ENCODE measurements around the gene ADORA1. TPM values are rescaled to one million over a fixed set of nuclear protein-coding genes. Genes with fewer than 3 reads are reported as not detected.

The ADORA1 gene
- total and polyA plus RNA-seq, 4 donors, result 0.33 to 1.1 (median 0.37) TPM

DNA sequence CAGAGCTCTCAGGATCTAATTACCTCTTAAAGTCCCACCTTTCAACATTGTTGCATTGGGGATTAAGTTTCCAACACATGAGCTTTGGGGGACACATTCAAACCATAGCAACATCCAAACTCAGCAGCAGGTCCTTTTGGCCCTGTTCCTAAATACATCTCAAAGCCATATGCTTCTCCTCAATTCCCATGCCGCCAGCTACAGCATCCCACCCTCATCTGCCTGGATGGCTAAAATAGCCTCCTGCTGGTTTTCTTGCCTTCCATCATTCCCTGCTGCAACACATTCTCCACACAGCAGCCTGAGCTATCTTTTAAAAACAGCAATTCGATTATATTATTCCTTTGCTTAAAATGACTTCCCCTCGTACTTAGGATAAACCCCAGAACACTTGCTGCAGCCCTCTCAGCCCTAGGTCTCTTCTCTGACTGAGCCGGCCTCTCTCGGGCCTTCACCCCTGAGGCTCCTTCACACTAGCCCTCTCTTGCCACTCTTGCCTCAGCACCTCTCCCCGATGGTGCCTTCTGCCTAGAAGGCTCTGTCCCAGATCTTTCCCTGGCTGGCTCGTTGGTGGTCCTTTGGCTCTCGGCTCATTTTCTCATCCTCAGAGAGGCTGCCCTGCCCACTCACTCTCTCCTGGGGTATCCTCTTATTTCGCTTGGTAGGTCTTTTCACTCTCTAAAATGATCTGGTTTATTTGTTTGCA is 31.6 kb downstream of the ADORA1 start:
- TF ChIP-seq, protein P1, sequence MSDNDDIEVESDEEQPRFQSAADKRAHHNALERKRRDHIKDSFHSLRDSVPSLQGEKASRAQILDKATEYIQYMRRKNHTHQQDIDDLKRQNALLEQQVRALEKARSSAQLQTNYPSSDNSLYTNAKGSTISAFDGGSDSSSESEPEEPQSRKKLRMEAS (IDR thresholded peaks at IDR 0.05), result no peak
- TF ChIP-seq YY1 (IDR thresholded peaks at IDR 0.05), result no peak
- TF ChIP-seq HNF4A (conservative IDR thresholded peaks at IDR 0.05), result no peak
- TF ChIP-seq HNF4G (IDR thresholded peaks at IDR 0.05), result no peak
- no peak for TF ChIP-seq SP1 (IDR thresholded peaks at IDR 0.05)
- no peak for TF ChIP-seq JUND (IDR thresholded peaks at IDR 0.05)
- TF ChIP-seq FOXA1 (IDR thresholded peaks at IDR 0.05), result no peak
- TF ChIP-seq, protein P2, sequence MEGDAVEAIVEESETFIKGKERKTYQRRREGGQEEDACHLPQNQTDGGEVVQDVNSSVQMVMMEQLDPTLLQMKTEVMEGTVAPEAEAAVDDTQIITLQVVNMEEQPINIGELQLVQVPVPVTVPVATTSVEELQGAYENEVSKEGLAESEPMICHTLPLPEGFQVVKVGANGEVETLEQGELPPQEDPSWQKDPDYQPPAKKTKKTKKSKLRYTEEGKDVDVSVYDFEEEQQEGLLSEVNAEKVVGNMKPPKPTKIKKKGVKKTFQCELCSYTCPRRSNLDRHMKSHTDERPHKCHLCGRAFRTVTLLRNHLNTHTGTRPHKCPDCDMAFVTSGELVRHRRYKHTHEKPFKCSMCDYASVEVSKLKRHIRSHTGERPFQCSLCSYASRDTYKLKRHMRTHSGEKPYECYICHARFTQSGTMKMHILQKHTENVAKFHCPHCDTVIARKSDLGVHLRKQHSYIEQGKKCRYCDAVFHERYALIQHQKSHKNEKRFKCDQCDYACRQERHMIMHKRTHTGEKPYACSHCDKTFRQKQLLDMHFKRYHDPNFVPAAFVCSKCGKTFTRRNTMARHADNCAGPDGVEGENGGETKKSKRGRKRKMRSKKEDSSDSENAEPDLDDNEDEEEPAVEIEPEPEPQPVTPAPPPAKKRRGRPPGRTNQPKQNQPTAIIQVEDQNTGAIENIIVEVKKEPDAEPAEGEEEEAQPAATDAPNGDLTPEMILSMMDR (IDR thresholded peaks at IDR 0.05; ENCODE audit: low read depth, low read length, missing input control), result no peak
- no peak for TF ChIP-seq RAD21 (IDR thresholded peaks at IDR 0.05)
- TF ChIP-seq TAF1 (conservative IDR thresholded peaks at IDR 0.05), result no peak
- no peak for TF ChIP-seq EGR1 (IDR thresholded peaks at IDR 0.05; ENCODE audit: low read depth in 2 of 2)
- TF ChIP-seq RXRA (IDR thresholded peaks at IDR 0.05), result no peak
- Histone ChIP-seq H3K4me1 (ENCODE audit: control insufficient read depth in 4 of 4, insufficient read depth in 4 of 4, low read length in 3 of 4) (no peaks in the 10 kb centered on the region), H3K27me3 (ENCODE audit: control insufficient read depth in 4 of 4, insufficient read depth in 4 of 4, low read length in 3 of 4) (peaks cover 0 to 2% (median 0%) of the 10 kb centered on the region in 4 donors), H3K27ac (ENCODE audit: low read depth in 1 of 2, low read length in 2 of 2) (no peak overlapping the region), H3K36me3 (ENCODE audit: control insufficient read depth in 4 of 4, insufficient read depth in 3 of 4, low read depth in 1 of 4, low read length in 3 of 4) (no peaks in the 10 kb centered on the region), H3K9ac (ENCODE audit: low read depth in 1 of 2, low read length in 2 of 2) (no peak overlapping the region), H3K4me3 (ENCODE audit: low read depth in 1 of 3, low read length in 3 of 3) (no peak overlapping the region), H3K9me3 (ENCODE audit: control insufficient read depth in 4 of 4, low read length in 3 of 4) (peaks cover 0 to 3% (median under 1%) of the 10 kb centered on the region in 4 donors)
- no peak for DNase-seq (ENCODE audit: low spot score)
- 88% methylated on average over 9 of the region's 9 CpGs for WGBS

- H3K4me1 ChIP-seq (ENCODE audit: control insufficient read depth in 4 of 4, insufficient read depth in 4 of 4, low read length in 3 of 4), result no peaks in the 10 kb centered on the region
- peaks cover 0 to 3% (median under 1%) of the 10 kb centered on the region in 4 donors for H3K9me3 ChIP-seq (ENCODE audit: control insufficient read depth in 4 of 4, low read length in 3 of 4)
- peaks cover 0 to 2% (median 0%) of the 10 kb centered on the region in 4 donors for H3K27me3 ChIP-seq (ENCODE audit: control insufficient read depth in 4 of 4, insufficient read depth in 4 of 4, low read length in 3 of 4)
- H3K36me3 ChIP-seq (ENCODE audit: control insufficient read depth in 4 of 4, insufficient read depth in 3 of 4, low read depth in 1 of 4, low read length in 3 of 4), result no peaks in the 10 kb centered on the region
- H3K9ac ChIP-seq (ENCODE audit: low read depth in 1 of 2, low read length in 2 of 2), result no peak overlapping the region
- no peak for DNase-seq (ENCODE audit: low spot score)
- TF ChIP-seq TAF1 (conservative IDR thresholded peaks at IDR 0.05), result no peak
- no peak for TF ChIP-seq EGR1 (IDR thresholded peaks at IDR 0.05; ENCODE audit: low read depth in 2 of 2)
- no peak for TF ChIP-seq SP1 (IDR thresholded peaks at IDR 0.05)
- TF ChIP-seq GABPA (IDR thresholded peaks at IDR 0.05 in 1 of 2, conservative IDR thresholded peaks at IDR 0.05 in 1 of 2), result no peak
- TF ChIP-seq, protein P2 (IDR thresholded peaks at IDR 0.05; ENCODE audit: low read depth, low read length, missing input control), result no peak
- TF ChIP-seq, protein P3, sequence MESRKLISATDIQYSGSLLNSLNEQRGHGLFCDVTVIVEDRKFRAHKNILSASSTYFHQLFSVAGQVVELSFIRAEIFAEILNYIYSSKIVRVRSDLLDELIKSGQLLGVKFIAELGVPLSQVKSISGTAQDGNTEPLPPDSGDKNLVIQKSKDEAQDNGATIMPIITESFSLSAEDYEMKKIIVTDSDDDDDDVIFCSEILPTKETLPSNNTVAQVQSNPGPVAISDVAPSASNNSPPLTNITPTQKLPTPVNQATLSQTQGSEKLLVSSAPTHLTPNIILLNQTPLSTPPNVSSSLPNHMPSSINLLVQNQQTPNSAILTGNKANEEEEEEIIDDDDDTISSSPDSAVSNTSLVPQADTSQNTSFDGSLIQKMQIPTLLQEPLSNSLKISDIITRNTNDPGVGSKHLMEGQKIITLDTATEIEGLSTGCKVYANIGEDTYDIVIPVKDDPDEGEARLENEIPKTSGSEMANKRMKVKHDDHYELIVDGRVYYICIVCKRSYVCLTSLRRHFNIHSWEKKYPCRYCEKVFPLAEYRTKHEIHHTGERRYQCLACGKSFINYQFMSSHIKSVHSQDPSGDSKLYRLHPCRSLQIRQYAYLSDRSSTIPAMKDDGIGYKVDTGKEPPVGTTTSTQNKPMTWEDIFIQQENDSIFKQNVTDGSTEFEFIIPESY (IDR thresholded peaks at IDR 0.05), result no peak
- TF ChIP-seq NR2F2 (IDR thresholded peaks at IDR 0.05), result no peak
- no peak for TF ChIP-seq JUND (IDR thresholded peaks at IDR 0.05)
- no peak for TF ChIP-seq FOXA2 (IDR thresholded peaks at IDR 0.05)
- no peak for TF ChIP-seq HNF4G (IDR thresholded peaks at IDR 0.05)
- TF ChIP-seq RAD21 (IDR thresholded peaks at IDR 0.05), result no peak
- no peak for TF ChIP-seq FOXA1 (IDR thresholded peaks at IDR 0.05)
- TF ChIP-seq ATF3 (IDR thresholded peaks at IDR 0.05), result no peak
- TF ChIP-seq, protein P1 (IDR thresholded peaks at IDR 0.05), result no peak
- no peak for TF ChIP-seq RXRA (IDR thresholded peaks at IDR 0.05)
- no peak for TF ChIP-seq YY1 (IDR thresholded peaks at IDR 0.05)
- TF ChIP-seq, protein P4, sequence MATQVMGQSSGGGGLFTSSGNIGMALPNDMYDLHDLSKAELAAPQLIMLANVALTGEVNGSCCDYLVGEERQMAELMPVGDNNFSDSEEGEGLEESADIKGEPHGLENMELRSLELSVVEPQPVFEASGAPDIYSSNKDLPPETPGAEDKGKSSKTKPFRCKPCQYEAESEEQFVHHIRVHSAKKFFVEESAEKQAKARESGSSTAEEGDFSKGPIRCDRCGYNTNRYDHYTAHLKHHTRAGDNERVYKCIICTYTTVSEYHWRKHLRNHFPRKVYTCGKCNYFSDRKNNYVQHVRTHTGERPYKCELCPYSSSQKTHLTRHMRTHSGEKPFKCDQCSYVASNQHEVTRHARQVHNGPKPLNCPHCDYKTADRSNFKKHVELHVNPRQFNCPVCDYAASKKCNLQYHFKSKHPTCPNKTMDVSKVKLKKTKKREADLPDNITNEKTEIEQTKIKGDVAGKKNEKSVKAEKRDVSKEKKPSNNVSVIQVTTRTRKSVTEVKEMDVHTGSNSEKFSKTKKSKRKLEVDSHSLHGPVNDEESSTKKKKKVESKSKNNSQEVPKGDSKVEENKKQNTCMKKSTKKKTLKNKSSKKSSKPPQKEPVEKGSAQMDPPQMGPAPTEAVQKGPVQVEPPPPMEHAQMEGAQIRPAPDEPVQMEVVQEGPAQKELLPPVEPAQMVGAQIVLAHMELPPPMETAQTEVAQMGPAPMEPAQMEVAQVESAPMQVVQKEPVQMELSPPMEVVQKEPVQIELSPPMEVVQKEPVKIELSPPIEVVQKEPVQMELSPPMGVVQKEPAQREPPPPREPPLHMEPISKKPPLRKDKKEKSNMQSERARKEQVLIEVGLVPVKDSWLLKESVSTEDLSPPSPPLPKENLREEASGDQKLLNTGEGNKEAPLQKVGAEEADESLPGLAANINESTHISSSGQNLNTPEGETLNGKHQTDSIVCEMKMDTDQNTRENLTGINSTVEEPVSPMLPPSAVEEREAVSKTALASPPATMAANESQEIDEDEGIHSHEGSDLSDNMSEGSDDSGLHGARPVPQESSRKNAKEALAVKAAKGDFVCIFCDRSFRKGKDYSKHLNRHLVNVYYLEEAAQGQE (IDR thresholded peaks at IDR 0.05), result no peak
- TF ChIP-seq HNF4A (conservative IDR thresholded peaks at IDR 0.05), result no peak
- no peak overlapping the region for H3K27ac ChIP-seq (ENCODE audit: low read depth in 1 of 2, low read length in 2 of 2)
- H3K4me3 ChIP-seq (ENCODE audit: low read depth in 1 of 3, low read length in 3 of 3), result no peak overlapping the region
- 55% methylated on average over 1 of the region's 1 CpG for WGBS
These were observed 32.3 kb downstream of the ADORA1 start for GRCh38 chr1:203159844-203160243.
